Measurements from ENCODE around the gene LCE7A.

Gene LCE7A

GRCh38 chr1:152861374-152861773 lies 1.6 kb downstream of the LCE7A start:
- no peak overlapping the region for H2AFZ ChIP-seq (ENCODE audit: low read depth)
- H3K4me1 ChIP-seq (ENCODE audit: low read depth, poor library complexity, severe bottlenecking): no peaks in the 10 kb centered on the region
- H3K4me3 ChIP-seq (IDR thresholded peaks at IDR 0.05; ENCODE audit: insufficient read depth, low read depth, low read length): no peak overlapping the region
- no peak overlapping the region for H3K9ac ChIP-seq
- no peak for TF ChIP-seq CTCF (conservative IDR thresholded peaks at IDR 0.05; ENCODE audit: low read depth, low read length)
- no peaks in the 10 kb centered on the region for H4K20me1 ChIP-seq (ENCODE audit: insufficient read depth)
- no peaks in the 10 kb centered on the region for H3K27me3 ChIP-seq (ENCODE audit: insufficient read depth, low read depth)
- no peak overlapping the region for H3K4me2 ChIP-seq
- H3K36me3 ChIP-seq (ENCODE audit: insufficient read depth): no peaks in the 10 kb centered on the region
- no peaks in the 10 kb centered on the region for H3K79me2 ChIP-seq (ENCODE audit: insufficient read depth, low read depth)
- no peak overlapping the region for H3K27ac ChIP-seq

GRCh38 chr1:152864443-152864842 lies 4.6 kb downstream of the LCE7A start:
- H3K4me1 ChIP-seq (ENCODE audit: low read depth, poor library complexity, severe bottlenecking): no peaks in the 10 kb centered on the region
- H3K4me3 ChIP-seq (IDR thresholded peaks at IDR 0.05; ENCODE audit: insufficient read depth, low read depth, low read length): no peak overlapping the region
- no peaks in the 10 kb centered on the region for H3K27me3 ChIP-seq (ENCODE audit: insufficient read depth, low read depth)
- H4K20me1 ChIP-seq (ENCODE audit: insufficient read depth): no peaks in the 10 kb centered on the region
- no peak overlapping the region for H3K27ac ChIP-seq
- H3K9ac ChIP-seq: no peak overlapping the region
- H3K4me2 ChIP-seq: no peak overlapping the region
- no peak overlapping the region for H2AFZ ChIP-seq (ENCODE audit: low read depth)
- no peak for TF ChIP-seq CTCF (conservative IDR thresholded peaks at IDR 0.05; ENCODE audit: low read depth, low read length)
- H3K79me2 ChIP-seq (ENCODE audit: insufficient read depth, low read depth): no peaks in the 10 kb centered on the region
- no peaks in the 10 kb centered on the region for H3K36me3 ChIP-seq (ENCODE audit: insufficient read depth)

DNA sequence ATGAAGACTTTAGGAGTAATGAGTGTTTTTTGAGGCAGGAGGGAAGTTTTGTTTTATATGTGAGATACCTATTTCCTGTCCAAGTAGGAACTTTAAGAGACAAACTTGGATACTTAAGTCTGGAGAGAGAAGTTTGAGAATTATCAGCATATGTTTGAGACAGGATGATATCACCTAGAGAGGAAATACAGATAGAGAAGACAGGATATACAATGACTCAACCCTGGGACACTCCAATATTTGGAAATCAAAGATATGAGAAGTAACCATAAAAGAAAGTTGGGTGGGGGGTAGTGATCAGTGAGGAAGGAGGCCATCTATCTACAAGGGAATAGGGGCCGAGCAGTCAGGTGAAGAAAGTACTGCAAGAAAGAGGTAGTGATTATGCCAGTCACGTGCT lies 6.5 kb downstream of the LCE7A start:
- Histone ChIP-seq H3K4me3 (IDR thresholded peaks at IDR 0.05; ENCODE audit: insufficient read depth, low read depth, low read length) (no peak overlapping the region), H3K79me2 (ENCODE audit: insufficient read depth, low read depth) (no peaks in the 10 kb centered on the region), H4K20me1 (ENCODE audit: insufficient read depth) (no peaks in the 10 kb centered on the region), H3K4me2 (no peak overlapping the region), H3K27ac (no peak overlapping the region), H3K9ac (no peak overlapping the region), H3K36me3 (ENCODE audit: insufficient read depth) (no peaks in the 10 kb centered on the region), H3K4me1 (ENCODE audit: low read depth, poor library complexity, severe bottlenecking) (no peaks in the 10 kb centered on the region), H3K27me3 (ENCODE audit: insufficient read depth, low read depth) (no peaks in the 10 kb centered on the region), H2AFZ (ENCODE audit: low read depth) (no peak overlapping the region)
- no peak for TF ChIP-seq CTCF (conservative IDR thresholded peaks at IDR 0.05; ENCODE audit: low read depth, low read length)

- Histone ChIP-seq H3K4me2 (no peak overlapping the region), H3K36me3 (ENCODE audit: insufficient read depth) (no peaks in the 10 kb centered on the region), H3K79me2 (ENCODE audit: insufficient read depth, low read depth) (no peaks in the 10 kb centered on the region), H3K9ac (no peak overlapping the region), H2AFZ (ENCODE audit: low read depth) (no peak overlapping the region), H3K27me3 (ENCODE audit: insufficient read depth, low read depth) (no peaks in the 10 kb centered on the region), H3K4me1 (ENCODE audit: low read depth, poor library complexity, severe bottlenecking) (no peaks in the 10 kb centered on the region), H4K20me1 (ENCODE audit: insufficient read depth) (no peaks in the 10 kb centered on the region), H3K4me3 (IDR thresholded peaks at IDR 0.05; ENCODE audit: insufficient read depth, low read depth, low read length) (no peak overlapping the region), H3K27ac (no peak overlapping the region)
- TF ChIP-seq CTCF (conservative IDR thresholded peaks at IDR 0.05; ENCODE audit: low read depth, low read length): peak; percentile 84
These were observed 10.1 kb downstream of the LCE7A start for GRCh38 chr1:152869808-152870419.
